H1 (cell line): ENCODE data around the gene ILF3. TPM values are rescaled to one million over a fixed set of nuclear protein-coding genes. Genes with fewer than 3 reads are reported as not detected.

Source experiments
- CTCF ChIA-PET: fragments of 300-600 bp; sonication (Branson Sonifier 250); formaldehyde crosslinking; loops from one replicate; lab custom pipeline; 2021; ENCODE audit not compliant: partially characterized antibody; lab: Charles Lee
- POLR2A ChIA-PET: fragments of 300-600 bp; sonication (Branson Sonifier 250); formaldehyde crosslinking; loops from one replicate; lab custom pipeline; 2021; ENCODE audit warnings: inconsistent platforms; ENCODE audit not compliant: partially characterized antibody; lab: Charles Lee
- DNase-seq, 2 experiments: peaks; one replicate each; pipeline versions ENCODE4 v3.0.0 to v3.0.0-alpha.2; 2010 to 2022; ENCODE audit warnings: low spot score in 2 of 2, low read depth in 1 of 2, mixed read lengths in 1 of 2
- FAIRE-seq: peaks from 2 replicates; lab custom pipeline; 2011; peaks lifted over from hg19 to GRCh38; lab: Jason Lieb, UNC
- H2AFZ ChIP-seq: 2 replicates; pipeline ENCODE4 v1.8.1; 2012; ENCODE audit warnings: low read length, inconsistent platforms
- H2AK5ac ChIP-seq: 2 replicates; pipeline ENCODE4 v1.6.1; 2013; ENCODE audit warnings: low read depth, low read length
- H2BK120ac ChIP-seq: replicated peaks from 2 replicates; pipeline ENCODE3; 2013; ENCODE audit warnings: low read depth, low read length, inconsistent platforms
- H2BK12ac ChIP-seq: 2 replicates; pipeline ENCODE4 v1.6.1; 2013; ENCODE audit warnings: low read depth, low read length
- H2BK15ac ChIP-seq: 2 replicates; pipeline ENCODE4 v1.6.1; 2013; ENCODE audit warnings: low read length
- H2BK20ac ChIP-seq: 2 replicates; pipeline ENCODE4 v1.6.1; 2013; ENCODE audit warnings: low read length
- H2BK5ac ChIP-seq: 2 replicates; pipeline ENCODE4 v1.6.1; 2013; ENCODE audit warnings: low read depth, low read length
- H3K14ac ChIP-seq: 2 replicates; pipeline ENCODE4 v1.6.1; 2013; ENCODE audit warnings: inconsistent platforms; ENCODE audit not compliant: insufficient read length
- H3K18ac ChIP-seq: 2 replicates; pipeline ENCODE4 v1.6.1; 2013; ENCODE audit warnings: low read length; ENCODE audit errors: extremely low read depth
- H3K23ac ChIP-seq: 2 replicates; pipeline ENCODE4 v1.6.1; 2013; ENCODE audit warnings: inconsistent platforms; ENCODE audit not compliant: insufficient read length
- H3K23me2 ChIP-seq: 2 replicates; pipeline ENCODE4 v1.6.1; 2013; ENCODE audit warnings: low read depth, low read length
- H3K27ac ChIP-seq: 2 replicates; pipeline ENCODE4 v1.6.1; 2011; ENCODE audit warnings: low read depth, low read length, inconsistent platforms
- H3K27me3 ChIP-seq, 4 experiments: replicated peaks in 1 of 4; 1 replicate in 1 of 4; 2 replicates in 3 of 4; pipeline versions ENCODE4 v1.6.1 to v1.8.1; 2011 to 2013; ENCODE audit warnings: low read length in 3 of 4, mild to moderate bottlenecking in 3 of 4, inconsistent platforms in 2 of 4, mixed read lengths in 2 of 4, moderate library complexity in 1 of 4; ENCODE audit not compliant: control insufficient read depth in 3 of 4, insufficient read depth in 3 of 4; ENCODE audit errors: extremely low read depth in 1 of 4
- H3K36me3 ChIP-seq, 4 experiments: 2 replicates each; pipeline versions ENCODE4 v1.6.1 to v1.8.1; 2011 to 2013; ENCODE audit warnings: mild to moderate bottlenecking in 4 of 4, low read length in 3 of 4, moderate library complexity in 2 of 4, control low read depth in 1 of 4, inconsistent platforms in 1 of 4; ENCODE audit not compliant: insufficient read depth in 4 of 4, control insufficient read depth in 2 of 4
- H3K4ac ChIP-seq: replicated peaks from 2 replicates; pipeline ENCODE3; 2013; ENCODE audit warnings: low read length, low read depth, mixed read lengths, inconsistent platforms; ENCODE audit not compliant: insufficient read length
- H3K4me1 ChIP-seq, 4 experiments: replicated peaks in 1 of 4; 1 replicate in 1 of 4; 2 replicates in 3 of 4; pipeline versions ENCODE4 v1.6.1 to v1.8.1; 2011 to 2013; ENCODE audit warnings: low read length in 3 of 4, inconsistent platforms in 2 of 4, mixed read lengths in 1 of 4; ENCODE audit not compliant: insufficient read depth in 4 of 4, control insufficient read depth in 3 of 4
- H3K4me2 ChIP-seq, 2 experiments: 2 replicates each; pipeline versions ENCODE4 v1.6.1 to v1.8.1; 2011 to 2013; ENCODE audit warnings: low read depth in 2 of 2, low read length in 2 of 2, control low read depth in 1 of 2, inconsistent platforms in 1 of 2, mild to moderate bottlenecking in 1 of 2; ENCODE audit not compliant: insufficient read depth in 1 of 2
- H3K4me3 ChIP-seq, 4 experiments: fragments of 200-600, 300-600 bp in 1 of 4; sonication (generic), shearing (Covaris generic), sonication (Bioruptor Twin) in 1 of 4; 2 replicates each; pipeline versions ENCODE4 v1.5.1 to v1.8.1; 2011 to 2016; ENCODE audit warnings: low read length in 4 of 4, low read depth in 3 of 4, control low read depth in 2 of 4, inconsistent platforms in 2 of 4, mild to moderate bottlenecking in 2 of 4, mixed read lengths in 1 of 4, moderate library complexity in 1 of 4; ENCODE audit not compliant: insufficient read depth in 2 of 4; ENCODE audit errors: extremely low read depth in 1 of 4
- H3K56ac ChIP-seq: replicated peaks from 2 replicates; pipeline ENCODE3; 2013; ENCODE audit warnings: low read depth, mild to moderate bottlenecking, mixed read lengths, low read length, inconsistent platforms; ENCODE audit not compliant: insufficient read length
- H3K79me1 ChIP-seq: 2 replicates; pipeline ENCODE4 v1.6.1; 2013; ENCODE audit warnings: low read depth, low read length, control low read depth
- H3K79me2 ChIP-seq, 2 experiments: 2 replicates each; pipeline versions ENCODE4 v1.6.1 to v1.8.1; 2012 to 2013; ENCODE audit warnings: low read length in 2 of 2, mild to moderate bottlenecking in 2 of 2, inconsistent platforms in 1 of 2; ENCODE audit not compliant: insufficient read depth in 2 of 2, control insufficient read depth in 1 of 2
- H3K9ac ChIP-seq, 4 experiments: replicated peaks in 1 of 4; 1 replicate in 1 of 4; 2 replicates in 3 of 4; pipeline versions ENCODE4 v1.6.1 to v1.8.1; 2011 to 2013; ENCODE audit warnings: low read depth in 3 of 4, low read length in 3 of 4, control low read depth in 2 of 4, mild to moderate bottlenecking in 2 of 4, moderate library complexity in 2 of 4, inconsistent platforms in 1 of 4; ENCODE audit errors: extremely low read depth in 1 of 4
- H3K9me3 ChIP-seq, 2 experiments: 2 replicates each; pipeline versions ENCODE4 v1.6.1 to v1.8.1; 2012 to 2013; ENCODE audit warnings: mild to moderate bottlenecking in 2 of 2, moderate library complexity in 2 of 2, control low read depth in 1 of 2, inconsistent platforms in 1 of 2, low read depth in 1 of 2, low read length in 1 of 2, mixed read lengths in 1 of 2; ENCODE audit not compliant: insufficient read depth in 2 of 2
- H4K20me1 ChIP-seq, 2 experiments: replicated peaks in 1 of 2; 2 replicates each; pipeline versions ENCODE3 to v1.8.1; 2011 to 2013; ENCODE audit warnings: inconsistent platforms in 2 of 2, low read length in 2 of 2, mild to moderate bottlenecking in 1 of 2; ENCODE audit not compliant: insufficient read depth in 2 of 2, control insufficient read depth in 1 of 2
- H4K5ac ChIP-seq: 2 replicates; pipeline ENCODE4 v1.6.1; 2013; ENCODE audit warnings: low read length, low read depth, mixed read lengths, inconsistent platforms; ENCODE audit not compliant: insufficient read length
- H4K8ac ChIP-seq: 2 replicates; pipeline ENCODE4 v1.8.0; 2013; ENCODE audit warnings: mild to moderate bottlenecking, moderate library complexity, low read length, inconsistent platforms; ENCODE audit not compliant: insufficient read depth; ENCODE audit errors: extremely low read depth
- H4K91ac ChIP-seq: replicated peaks from 2 replicates; pipeline ENCODE3; 2013; ENCODE audit warnings: low read length, mixed read lengths, inconsistent platforms; ENCODE audit not compliant: insufficient read length
- CBX5 ChIP-seq: fragments of 300-800, 300-1000 bp; sonication (generic); IDR thresholded peaks from 2 replicates; pipeline ENCODE4 v1.7.1; 2016; ENCODE audit warnings: antibody characterized with exemption, low read length, low read depth
- GTF2F1 ChIP-seq: IDR thresholded peaks from 2 replicates; pipeline ENCODE4 v1.6.1; 2012; ENCODE audit warnings: low read depth, low read length, improper control_type of control experiment, borderline replicate concordance
- POLR2AphosphoS5 ChIP-seq: IDR thresholded peaks from 2 replicates; pipeline ENCODE4 v1.6.1; 2011; ENCODE audit warnings: low read depth, low read length
- WGBS, 2 experiments: shearing (Covaris generic) in 1 of 2; methylation state at CpG; one replicate each; pipeline versions ENCODE4 v1.1.6 to v1.1.7; 2013 to 2015; ENCODE audit warnings: low lambda C conversion rate in 2 of 2, mixed read lengths in 2 of 2, inconsistent platforms in 1 of 2, low coverage in 1 of 2, missing lambda C conversion rate in 1 of 2; ENCODE audit not compliant: insufficient replicate concordance in 2 of 2, insufficient coverage in 1 of 2, insufficient read length in 1 of 2; ENCODE audit errors: extremely low coverage in 1 of 2, missing lambda C conversion rate in 1 of 2; 5-methylcytosine and 5-hydroxymethylcytosine counted together
- polyA plus RNA-seq, 7 experiments: library from polyadenylated mRNA; depleted of rRNA in 3 of 7; stranded (reverse) in 5 of 7; unstranded in 2 of 7; fragments of >200 nt in 5 of 7; fragments of 200-250 nt in 2 of 7; gene quantifications; 1 replicate in 5 of 7; 2 replicates in 1 of 7; 4 replicates in 1 of 7; pipeline versions ENCODE4 v1.2.1 to v1.2.3, GENCODE V29; 2011 to 2013; ENCODE audit warnings: missing spikeins in 2 of 7, mixed read lengths in 2 of 7
- total RNA-seq: library from RNA; stranded (reverse); fragmentation: NEBNext Ultra II Directional; extraction: Animal tissue kit (Norgen Biotek cat#: 25700); gene quantifications from 2 replicates; pipeline ENCODE4 v1.2.1, GENCODE V29; 2021

ILF3 gene
- total and polyA plus RNA-seq, 2 of the 8 experiments (the other 6 are each of a cell fraction or from before 2014, with no cell fraction given) = 291 to 695 TPM

DNA sequence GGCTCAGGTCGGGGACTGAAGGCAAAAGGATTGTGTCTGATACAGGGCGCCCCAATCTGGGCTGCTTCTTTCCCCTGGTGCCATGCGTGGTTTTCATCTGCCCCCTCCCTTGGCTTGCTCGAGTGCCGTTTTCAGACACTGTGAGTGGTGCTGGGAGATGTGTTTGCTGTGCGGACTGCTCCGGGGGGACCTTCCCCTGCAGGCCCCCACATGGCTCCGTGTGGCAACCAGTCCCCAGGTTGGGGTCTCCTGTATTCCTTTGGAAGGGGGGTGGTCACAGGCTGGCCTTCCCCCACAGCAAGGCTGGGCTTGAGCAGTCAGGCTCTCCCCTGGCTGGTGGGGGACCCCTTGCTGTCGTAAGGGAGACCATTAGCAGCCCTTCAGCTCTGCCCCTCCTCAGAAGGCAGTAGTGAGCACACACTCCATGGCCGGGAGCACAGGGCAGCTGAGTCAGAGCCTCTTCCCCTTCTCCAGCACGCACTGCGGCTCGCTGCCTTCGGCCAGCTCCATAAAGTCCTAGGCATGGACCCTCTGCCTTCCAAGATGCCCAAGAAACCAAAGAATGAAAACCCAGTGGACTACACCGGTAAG is 26.5 kb downstream of the ILF3 start:
- Histone ChIP-seq H3K18ac (no peak overlapping the region), H4K91ac (no peak overlapping the region), H3K27me3 (no peaks in the 10 kb centered on the region), H2BK5ac (no peak overlapping the region), H4K5ac (no peak overlapping the region), H3K4me3 (no peak overlapping the region), H4K8ac (peak overlapping the region; percentile 31; the same call in 1 of the 2 replicates), H2BK12ac (no peak overlapping the region), H2BK120ac (no peak overlapping the region), H3K4me2 (no peak overlapping the region), H3K4me1 (no peaks in the 10 kb centered on the region; a peak in 2 of 7 replicates), H3K79me2 (peaks cover 0 to 89% of the 10 kb centered on the region in 2 experiments; a peak in 2 of 4 replicates), H3K23me2 (no peaks in the 10 kb centered on the region), H3K4ac (no peak overlapping the region), H3K14ac (no peak overlapping the region), H2AK5ac (no peak overlapping the region), H3K56ac (no peak overlapping the region), H3K27ac (no peak overlapping the region), H4K20me1 (peaks cover 34 to 44% of the 10 kb centered on the region in 2 experiments), H3K9ac (no peak overlapping the region), H3K9me3 (no peaks in the 10 kb centered on the region), H3K23ac (no peak overlapping the region), H3K79me1 (peaks cover 7% of the 10 kb centered on the region), H3K36me3 (peaks cover 86 to 93% (median 91%) of the 10 kb centered on the region in 4 experiments), H2AFZ (no peak overlapping the region), H2BK20ac (no peak overlapping the region), H2BK15ac (no peak overlapping the region)
- ChIA-PET CTCF (interaction anchor here (1.1 to 2.0 kb wide), 5 partner anchors 9 to 99 kb away, joined by 3 to 7 read pairs (median 3); partner anchors contain the start of gene QTRT1), POLR2A (interaction anchor here (1.1 to 59.0 kb wide), 5 partner anchors 11 to 128 kb away, joined by 3 to 1874 read pairs (median 3); partner anchors contain the start of genes DNM2, ILF3 and QTRT1)
- peak; percentile 77; the same call in 1 of the 2 replicates for TF ChIP-seq POLR2AphosphoS5
- TF ChIP-seq CBX5 = no peak
- TF ChIP-seq GTF2F1 = no peak
- no peak for FAIRE-seq
- no peak for DNase-seq
- 97% methylated on average over 15 of the region's 15 CpGs; no CpG with 5 or more reads in 1 of the 2 experiments for WGBS, 2 experiments
